HepG2 (cell line): ENCODE results near the gene CREBBP. TPM values are rescaled to one million over a fixed set of nuclear protein-coding genes. Genes with fewer than 3 reads are reported as not detected.

ENCODE experiments used
- ATAC-seq: fragments of 200-7000 bp; cut with Tn5 transposase; 3 replicates; pipeline ENCODE4 v1.9.1; 2020; ENCODE audit warnings: mild to moderate bottlenecking, moderate library complexity
- BruUV-seq: library from RNA; stranded (reverse); fragments of 400-500 nt; replicated peaks from 2 replicates; lab custom pipeline; 2021; lab: Mats Ljungman, UMichigan
- CTCF ChIA-PET: fragments of 300-600 bp; formaldehyde crosslinking; extraction: SDS; loops from one replicate; lab custom pipeline; 2021; ENCODE audit warnings: low total read pairs, inconsistent platforms, low intra/inter-chr PET ratio; lab: Yijun Ruan, JAX
- POLR2A ChIA-PET: fragments of 350-600 bp; sonication (Branson Sonifier 250); formaldehyde crosslinking; loops from one replicate; lab custom pipeline; 2020; ENCODE audit warnings: antibody characterized with exemption, inconsistent platforms; lab: Yijun Ruan, JAX
- DNase-seq: peaks from one replicate; pipeline ENCODE4 v3.0.0-alpha.2; 2015; ENCODE audit warnings: low spot score
- FAIRE-seq: peaks from 3 replicates; lab custom pipeline; 2011; peaks lifted over from hg19 to GRCh38; lab: Jason Lieb, UNC
- H2AFZ ChIP-seq: one replicate; pipeline ENCODE4 v1.6.1; 2011; ENCODE audit warnings: low read length, inconsistent platforms
- H3K27ac ChIP-seq: fragments of 300-600 bp; 3 replicates; pipeline ENCODE4 v1.8.0; 2011; ENCODE audit warnings: mixed run types, mild to moderate bottlenecking, mixed read lengths, low read length, inconsistent platforms; ENCODE audit not compliant: insufficient read depth; ENCODE audit errors: extremely low read length
- H3K27me3 ChIP-seq, 2 experiments: fragments of 200-600 bp in 1 of 2; 2 replicates in 1 of 2; 3 replicates in 1 of 2; pipeline versions ENCODE4 v1.6.0 to v1.8.0; 2011; ENCODE audit warnings: low read length in 2 of 2, mild to moderate bottlenecking in 2 of 2, moderate library complexity in 2 of 2, inconsistent platforms in 1 of 2; ENCODE audit not compliant: insufficient read depth in 2 of 2, control insufficient read depth in 1 of 2
- H3K36me3 ChIP-seq, 2 experiments: fragments of 200-600 bp in 1 of 2; replicated peaks in 1 of 2; 2 replicates in 1 of 2; 3 replicates in 1 of 2; pipeline versions ENCODE4 v1.5.1 to v1.8.0; 2011; ENCODE audit warnings: low read length in 2 of 2, inconsistent platforms in 1 of 2; ENCODE audit not compliant: insufficient read depth in 2 of 2, control insufficient read depth in 1 of 2
- H3K4me1 ChIP-seq: 2 replicates; pipeline ENCODE4 v1.5.1; 2012; ENCODE audit warnings: low read length, inconsistent platforms; ENCODE audit not compliant: insufficient read depth
- H3K4me2 ChIP-seq: 2 replicates; pipeline ENCODE4 v1.6.0; 2011; ENCODE audit warnings: low read depth, low read length, inconsistent platforms
- H3K4me3 ChIP-seq, 3 experiments: fragments of 200-600 bp in 1 of 3; sonication (generic), shearing (Covaris generic) in 1 of 3; replicated peaks in 1 of 3; 2 replicates each; pipeline ENCODE4 v1.5.1; 2011 to 2016; ENCODE audit warnings: low read length in 3 of 3, inconsistent platforms in 2 of 3, low read depth in 2 of 3, mild to moderate bottlenecking in 2 of 3, control low read depth in 1 of 3, mixed read lengths in 1 of 3; ENCODE audit not compliant: insufficient read depth in 1 of 3
- H3K79me2 ChIP-seq: one replicate; pipeline ENCODE4 v1.6.1; 2011; ENCODE audit warnings: low read length, inconsistent platforms; ENCODE audit not compliant: insufficient read depth
- H3K9ac ChIP-seq: 2 replicates; pipeline ENCODE4 v1.6.0; 2011; ENCODE audit warnings: mild to moderate bottlenecking, low read depth, low read length, inconsistent platforms; ENCODE audit not compliant: insufficient read depth
- H3K9me3 ChIP-seq: 2 replicates; pipeline ENCODE4 v1.5.1; 2012; ENCODE audit warnings: mild to moderate bottlenecking, low read length
- H4K20me1 ChIP-seq: 2 replicates; pipeline ENCODE4 v1.6.0; 2011; ENCODE audit warnings: inconsistent platforms, mild to moderate bottlenecking, low read length, moderate library complexity; ENCODE audit not compliant: insufficient read depth
- EHMT2 ChIP-seq: fragments of 200-600 bp; sonication (generic); IDR thresholded peaks from 2 replicates; pipeline ENCODE4 v1.7.0; 2017; ENCODE audit warnings: antibody characterized with exemption, low read depth, low read length, borderline replicate concordance
- GABPA ChIP-seq, 2 experiments: IDR thresholded peaks; 2 replicates each; pipeline ENCODE4 v1.6.1; 2011 to 2016; ENCODE audit warnings: low read depth in 2 of 2, low read length in 1 of 2, missing biosample characterization in 1 of 2, missing genetic modification characterization in 1 of 2
- MEIS1 ChIP-seq: sonication (generic); formaldehyde crosslinking; IDR thresholded peaks from 2 replicates; pipeline ENCODE4 v1.9.0; 2021; ENCODE audit warnings: mild to moderate bottlenecking, missing genetic modification reagents, moderate library complexity, borderline replicate concordance
- NFRKB ChIP-seq: fragments of 450-650 bp; IDR thresholded peaks from 2 replicates; pipeline ENCODE4 v1.6.1; 2017
- RAD21 ChIP-seq: fragments of 450-650 bp; formaldehyde crosslinking; IDR thresholded peaks from 2 replicates; pipeline ENCODE4 v1.5.0; 2020; ENCODE audit warnings: mild to moderate bottlenecking
- ZNF451 ChIP-seq: sonication (generic); formaldehyde crosslinking; IDR thresholded peaks from 2 replicates; pipeline ENCODE4 v1.5.0; 2020; ENCODE audit warnings: mild to moderate bottlenecking, missing genetic modification reagents
- ZNF552 ChIP-seq: sonication (generic); formaldehyde crosslinking; IDR thresholded peaks from 2 replicates; pipeline ENCODE4 v1.9.0; 2022; ENCODE audit warnings: missing genetic modification reagents, mild to moderate bottlenecking, borderline replicate concordance
- ZNF720 ChIP-seq: sonication (generic); formaldehyde crosslinking; IDR thresholded peaks from 2 replicates; pipeline ENCODE4 v1.4.0; 2020; ENCODE audit warnings: missing genetic modification reagents
- WGBS: methylation state at CpG from one replicate; pipeline ENCODE4 v1.1.6; 2017; ENCODE audit warnings: low lambda C conversion rate; 5-methylcytosine and 5-hydroxymethylcytosine counted together
- in situ Hi-C: cut with HindIII; loops from 2 replicates; pipeline ENCODE4 v1.10.0; 2017; ENCODE audit warnings: low pct_unique_long_range_greater_than_20kb; ENCODE audit not compliant: extremely low pct_ligation_motif_present
- intact Hi-C: fragments of 100-400 bp; cut with micrococcal nuclease; formaldehyde crosslinking; loops from one replicate; pipeline ENCODE4 v1.10.0; 2022; ENCODE audit not compliant: unreplicated experiment
- polyA plus RNA-seq, 8 experiments: library from polyadenylated mRNA; depleted of rRNA in 3 of 8; stranded (reverse) in 7 of 8; unstranded in 1 of 8; fragments of >200 nt; fragmentation: Illumina TruSeq in 4 of 8; extraction: Trizol in 4 of 8; gene quantifications; 2 replicates each; pipeline versions ENCODE4 v1.2.1 to v1.2.3, GENCODE V29; 2011 to 2016; ENCODE audit warnings: low read depth in 4 of 8, missing spikeins in 1 of 8, mixed read lengths in 1 of 8; ENCODE audit not compliant: insufficient read depth in 1 of 8
- total RNA-seq, 5 experiments: library from RNA; depleted of rRNA; stranded (reverse); fragments of >200 nt; fragmentation: Illumina TruSeq; extraction: Trizol; gene quantifications; 2 replicates each; pipeline ENCODE4 v1.2.3, GENCODE V29; 2016; ENCODE audit warnings: low read depth in 1 of 5
- TF ChIP-seq, protein P1 (sequence below): sonication (generic); formaldehyde crosslinking; IDR thresholded peaks from 2 replicates; pipeline ENCODE4 v1.9.0; 2021; ENCODE audit warnings: missing genetic modification reagents, mild to moderate bottlenecking, borderline replicate concordance
- TF ChIP-seq, protein P2 (sequence below), 2 experiments: sonication (generic) in 1 of 2; formaldehyde crosslinking in 1 of 2; IDR thresholded peaks; 2 replicates each; pipeline versions ENCODE4 v1.5.1 to v1.6.1; 2011 to 2020; ENCODE audit warnings: borderline replicate concordance in 1 of 2, low read depth in 1 of 2, low read length in 1 of 2, mild to moderate bottlenecking in 1 of 2, missing genetic modification reagents in 1 of 2, moderate library complexity in 1 of 2
- TF ChIP-seq, protein P3 (sequence below), 2 experiments: IDR thresholded peaks; 2 replicates each; pipeline ENCODE4 v1.6.1; 2011 to 2012; ENCODE audit warnings: low read length in 2 of 2, borderline replicate concordance in 1 of 2, low read depth in 1 of 2, mild to moderate bottlenecking in 1 of 2, moderate library complexity in 1 of 2

CREBBP gene
- total and polyA plus RNA-seq, 2 of the 13 experiments (the other 11 are each of a cell fraction or from before 2014, with no cell fraction given) = 5.3 to 10.4 TPM

DNA sequence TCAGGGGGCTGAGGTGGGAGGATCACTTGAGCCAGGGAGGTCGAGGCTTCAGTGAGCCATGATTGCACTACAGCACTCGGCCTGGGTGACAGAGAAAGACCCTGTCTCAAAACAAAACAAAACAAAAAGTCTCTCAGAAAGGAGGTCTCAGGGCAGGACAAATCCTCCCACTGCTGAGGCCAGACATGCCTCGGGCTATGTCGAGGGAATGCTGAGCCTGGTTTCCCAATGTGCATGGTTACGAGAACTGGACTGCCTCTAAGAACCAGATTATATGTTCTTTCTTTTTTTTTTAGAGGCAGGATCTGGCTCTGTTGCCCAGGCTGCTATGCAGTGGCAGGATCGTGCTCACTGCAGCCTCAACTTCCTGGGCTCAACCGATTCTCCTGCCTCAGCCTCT is 190.8 kb downstream of the CREBBP start:
- H3K4me3 ChIP-seq = no peak overlapping the region
- no TSS peak for BruUV-seq
- peaks cover 32 to 51% of the 10 kb centered on the region in 2 experiments; a peak in 4 of 5 replicates for H3K36me3 ChIP-seq
- H3K9me3 ChIP-seq = no peaks in the 10 kb centered on the region
- POLR2A ChIA-PET = no interaction called here
- CTCF ChIA-PET = interaction anchor here (2.0 kb wide), 1 partner anchor 219 kb away, joined by 7 read pairs; no protein-coding TSS in a partner anchor
- intact Hi-C loops = loop anchor here (2.0 to 10.0 kb wide), 3 partner anchors 27 to 425 kb away; partner anchors contain the start of genes ADCY9 and TRAP1
- TF ChIP-seq, protein P1, sequence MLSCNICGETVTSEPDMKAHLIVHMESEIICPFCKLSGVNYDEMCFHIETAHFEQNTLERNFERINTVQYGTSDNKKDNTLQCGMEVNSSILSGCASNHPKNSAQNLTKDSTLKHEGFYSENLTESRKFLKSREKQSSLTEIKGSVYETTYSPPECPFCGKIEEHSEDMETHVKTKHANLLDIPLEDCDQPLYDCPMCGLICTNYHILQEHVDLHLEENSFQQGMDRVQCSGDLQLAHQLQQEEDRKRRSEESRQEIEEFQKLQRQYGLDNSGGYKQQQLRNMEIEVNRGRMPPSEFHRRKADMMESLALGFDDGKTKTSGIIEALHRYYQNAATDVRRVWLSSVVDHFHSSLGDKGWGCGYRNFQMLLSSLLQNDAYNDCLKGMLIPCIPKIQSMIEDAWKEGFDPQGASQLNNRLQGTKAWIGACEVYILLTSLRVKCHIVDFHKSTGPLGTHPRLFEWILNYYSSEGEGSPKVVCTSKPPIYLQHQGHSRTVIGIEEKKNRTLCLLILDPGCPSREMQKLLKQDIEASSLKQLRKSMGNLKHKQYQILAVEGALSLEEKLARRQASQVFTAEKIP (CRISPR knock-in tag) = no peak
- TF ChIP-seq ZNF720 = no peak
- no peak for TF ChIP-seq GABPA (IDR thresholded peaks at IDR 0.05; ENCODE audit: low read depth, low read length)
- no peak for TF ChIP-seq GABPA (CRISPR knock-in tag; IDR thresholded peaks at IDR 0.05; ENCODE audit: low read depth)
- no peak for TF ChIP-seq EHMT2
- TF ChIP-seq, protein P2, sequence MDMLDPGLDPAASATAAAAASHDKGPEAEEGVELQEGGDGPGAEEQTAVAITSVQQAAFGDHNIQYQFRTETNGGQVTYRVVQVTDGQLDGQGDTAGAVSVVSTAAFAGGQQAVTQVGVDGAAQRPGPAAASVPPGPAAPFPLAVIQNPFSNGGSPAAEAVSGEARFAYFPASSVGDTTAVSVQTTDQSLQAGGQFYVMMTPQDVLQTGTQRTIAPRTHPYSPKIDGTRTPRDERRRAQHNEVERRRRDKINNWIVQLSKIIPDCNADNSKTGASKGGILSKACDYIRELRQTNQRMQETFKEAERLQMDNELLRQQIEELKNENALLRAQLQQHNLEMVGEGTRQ (IDR thresholded peaks at IDR 0.05; ENCODE audit: low read depth, low read length) = no peak
- TF ChIP-seq, protein P2 (CRISPR knock-in tag; IDR thresholded peaks at IDR 0.05; ENCODE audit: borderline replicate concordance) = no peak
- TF ChIP-seq NFRKB = no peak
- TF ChIP-seq, protein P3, sequence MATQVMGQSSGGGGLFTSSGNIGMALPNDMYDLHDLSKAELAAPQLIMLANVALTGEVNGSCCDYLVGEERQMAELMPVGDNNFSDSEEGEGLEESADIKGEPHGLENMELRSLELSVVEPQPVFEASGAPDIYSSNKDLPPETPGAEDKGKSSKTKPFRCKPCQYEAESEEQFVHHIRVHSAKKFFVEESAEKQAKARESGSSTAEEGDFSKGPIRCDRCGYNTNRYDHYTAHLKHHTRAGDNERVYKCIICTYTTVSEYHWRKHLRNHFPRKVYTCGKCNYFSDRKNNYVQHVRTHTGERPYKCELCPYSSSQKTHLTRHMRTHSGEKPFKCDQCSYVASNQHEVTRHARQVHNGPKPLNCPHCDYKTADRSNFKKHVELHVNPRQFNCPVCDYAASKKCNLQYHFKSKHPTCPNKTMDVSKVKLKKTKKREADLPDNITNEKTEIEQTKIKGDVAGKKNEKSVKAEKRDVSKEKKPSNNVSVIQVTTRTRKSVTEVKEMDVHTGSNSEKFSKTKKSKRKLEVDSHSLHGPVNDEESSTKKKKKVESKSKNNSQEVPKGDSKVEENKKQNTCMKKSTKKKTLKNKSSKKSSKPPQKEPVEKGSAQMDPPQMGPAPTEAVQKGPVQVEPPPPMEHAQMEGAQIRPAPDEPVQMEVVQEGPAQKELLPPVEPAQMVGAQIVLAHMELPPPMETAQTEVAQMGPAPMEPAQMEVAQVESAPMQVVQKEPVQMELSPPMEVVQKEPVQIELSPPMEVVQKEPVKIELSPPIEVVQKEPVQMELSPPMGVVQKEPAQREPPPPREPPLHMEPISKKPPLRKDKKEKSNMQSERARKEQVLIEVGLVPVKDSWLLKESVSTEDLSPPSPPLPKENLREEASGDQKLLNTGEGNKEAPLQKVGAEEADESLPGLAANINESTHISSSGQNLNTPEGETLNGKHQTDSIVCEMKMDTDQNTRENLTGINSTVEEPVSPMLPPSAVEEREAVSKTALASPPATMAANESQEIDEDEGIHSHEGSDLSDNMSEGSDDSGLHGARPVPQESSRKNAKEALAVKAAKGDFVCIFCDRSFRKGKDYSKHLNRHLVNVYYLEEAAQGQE (IDR thresholded peaks at IDR 0.05; ENCODE audit: borderline replicate concordance in 1 of 2, low read depth in 1 of 2, low read length in 2 of 2) = no peak
- TF ChIP-seq ZNF552 (CRISPR knock-in tag) = no peak
- TF ChIP-seq RAD21 (CRISPR knock-in tag) = no peak
- TF ChIP-seq MEIS1 (CRISPR knock-in tag) = no peak
- TF ChIP-seq ZNF451 (CRISPR knock-in tag) = no peak
- TF ChIP-seq, all 625 proteins: peak for 0
- H3K4me1 ChIP-seq = peaks cover 25% of the 10 kb centered on the region
- no peaks in the 10 kb centered on the region for H4K20me1 ChIP-seq
- no peak overlapping the region for H3K9ac ChIP-seq
- in situ Hi-C loops = no loop called here
- peaks cover 14% of the 10 kb centered on the region for H3K79me2 ChIP-seq
- 98% methylated on average over 7 of the region's 7 CpGs for WGBS
- ATAC-seq (no peak), DNase-seq (no peak), FAIRE-seq (no peak)
- H3K27ac ChIP-seq = no peak overlapping the region
- H3K4me2 ChIP-seq = no peak overlapping the region
- no peaks in the 10 kb centered on the region for H3K27me3 ChIP-seq
- H2AFZ ChIP-seq = no peak overlapping the region
